Fibroblast of skin of back (primary cell): Measurements from ENCODE around the gene SLC9A1.
A peak's percentile ranks its signal among the peaks of the same experiment; 100 is the strongest.
"Not testable (repeated sequence)": the region's sequence is repeated elsewhere in the genome, so short reads cannot be mapped to it uniquely, and the experiment has no call there.

ENCODE experiments used
- DNase-seq: peaks from one replicate; pipeline ENCODE4 v3.0.0-alpha.2; 2013

Gene SLC9A1

DNA sequence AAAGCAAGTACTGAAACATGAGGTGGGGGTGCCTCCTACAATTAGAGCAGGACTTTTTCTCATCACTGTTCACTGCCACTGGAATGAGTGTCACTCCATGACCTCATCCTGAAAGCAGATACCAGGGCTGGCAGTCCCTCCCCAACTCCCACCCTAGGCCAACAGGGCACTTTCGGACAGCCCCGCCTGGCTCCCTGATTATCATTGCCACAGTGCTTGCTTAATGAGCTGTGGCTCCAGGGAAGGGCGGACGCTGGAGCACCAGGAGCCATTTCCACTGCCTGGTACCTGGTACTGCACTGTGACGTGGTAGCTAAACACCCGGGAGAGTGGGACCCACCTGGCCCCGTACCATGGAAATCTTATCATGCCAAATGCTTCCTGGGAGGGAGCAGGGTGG, 22.3 kb downstream of the SLC9A1 start:
- DNase-seq, result no peak

- DNase-seq, result no peak
Observed at GRCh38 chr1:27132147-27132546, 22.8 kb downstream of the SLC9A1 start.

DNA sequence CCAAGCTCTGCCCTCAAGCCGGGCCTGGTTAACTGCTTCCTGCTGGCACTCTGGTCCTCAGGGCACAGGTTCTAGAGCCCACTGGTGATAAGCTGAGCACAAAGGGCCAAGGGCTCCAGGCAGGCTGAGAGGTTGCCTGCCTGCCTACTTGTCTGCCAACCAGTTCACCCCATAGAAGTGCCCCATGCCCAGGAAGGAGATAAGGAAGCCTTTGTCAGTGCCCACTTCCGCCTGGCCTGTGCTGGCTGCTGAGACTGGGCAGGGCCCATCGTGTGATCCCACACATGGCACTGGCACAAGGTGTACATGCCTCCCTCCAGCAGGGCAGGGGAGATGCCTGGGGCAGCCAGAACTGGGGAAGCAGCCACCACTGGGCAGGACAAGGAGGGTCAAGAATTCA, 24.1 kb downstream of the SLC9A1 start:
- DNase-seq, result no peak

- DNase-seq, result no peak
Observed at GRCh38 chr1:27129225-27129624, 25.7 kb downstream of the SLC9A1 start.

GRCh38 chr1:27127419-27127818, 27.5 kb downstream of the SLC9A1 start:
- no peak for DNase-seq

- no peak for DNase-seq
Observed at GRCh38 chr1:27126391-27126790, 28.5 kb downstream of the SLC9A1 start.

DNA sequence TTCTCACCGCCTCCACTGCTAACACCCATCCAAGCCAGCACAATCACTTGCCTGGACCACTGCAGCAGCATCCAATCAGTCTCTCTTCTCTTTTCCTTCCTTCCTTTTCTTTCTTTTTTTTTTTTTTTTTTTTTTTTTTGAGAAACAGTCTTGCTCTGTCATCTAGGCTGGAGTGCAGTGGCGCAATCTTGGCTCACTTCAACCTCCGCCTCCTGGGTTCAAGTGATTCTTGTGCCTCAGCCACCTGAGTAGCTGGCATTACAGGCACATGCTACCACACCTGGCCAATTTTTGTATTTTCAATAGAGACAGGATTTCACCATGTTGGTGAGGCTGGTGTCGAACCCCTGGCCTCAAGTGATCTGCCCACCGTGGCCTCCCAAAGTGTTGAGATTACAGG, 29.8 kb downstream of the SLC9A1 start:
- not testable (repeated sequence) for DNase-seq

- no peak for DNase-seq
Observed at GRCh38 chr1:27124405-27124804, 30.5 kb downstream of the SLC9A1 start.

- DNase-seq, result peak; percentile 92
Observed at GRCh38 chr1:27122652-27123051, 32.3 kb downstream of the SLC9A1 start.

- DNase-seq, result no peak
Observed at GRCh38 chr1:27120854-27121253, 34.1 kb downstream of the SLC9A1 start.

- DNase-seq, result no peak
Observed at GRCh38 chr1:27118440-27118689, 36.6 kb downstream of the SLC9A1 start.

DNA sequence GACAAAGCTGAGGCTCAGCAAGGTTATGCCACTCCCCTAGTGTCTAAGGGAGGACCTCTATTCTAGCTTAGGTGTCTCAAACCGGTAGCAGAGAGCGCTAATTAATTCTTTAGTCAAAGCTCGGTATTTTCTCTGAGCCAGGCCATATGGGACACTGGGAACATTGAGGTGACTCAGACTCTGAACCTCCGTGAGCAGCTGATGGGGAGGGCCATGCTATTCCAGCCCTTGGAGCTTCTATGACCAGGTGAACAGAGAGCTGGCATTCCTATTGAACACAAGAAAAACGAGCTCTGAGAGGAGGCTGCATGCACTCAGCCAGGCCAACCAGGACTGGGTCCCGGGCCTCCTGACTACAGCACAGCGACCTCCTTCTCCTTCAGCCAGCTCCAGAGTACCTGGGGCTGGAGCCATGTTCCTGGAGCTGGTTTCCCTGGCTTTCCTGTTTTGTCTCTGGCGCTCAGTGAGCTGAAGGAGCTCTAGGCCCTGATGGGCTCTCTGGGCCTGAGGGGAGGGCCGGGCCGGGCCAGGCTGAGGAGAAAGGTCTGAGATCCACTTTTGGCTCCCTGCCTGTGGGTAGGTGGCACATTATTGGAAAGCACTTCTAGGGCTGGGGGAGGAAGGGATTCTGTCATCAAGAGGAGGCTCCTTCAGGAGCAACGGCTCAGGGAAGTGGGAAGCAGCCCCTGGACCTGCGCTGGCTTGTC, 37.0 kb downstream of the SLC9A1 start:
- no peak for DNase-seq

DNA sequence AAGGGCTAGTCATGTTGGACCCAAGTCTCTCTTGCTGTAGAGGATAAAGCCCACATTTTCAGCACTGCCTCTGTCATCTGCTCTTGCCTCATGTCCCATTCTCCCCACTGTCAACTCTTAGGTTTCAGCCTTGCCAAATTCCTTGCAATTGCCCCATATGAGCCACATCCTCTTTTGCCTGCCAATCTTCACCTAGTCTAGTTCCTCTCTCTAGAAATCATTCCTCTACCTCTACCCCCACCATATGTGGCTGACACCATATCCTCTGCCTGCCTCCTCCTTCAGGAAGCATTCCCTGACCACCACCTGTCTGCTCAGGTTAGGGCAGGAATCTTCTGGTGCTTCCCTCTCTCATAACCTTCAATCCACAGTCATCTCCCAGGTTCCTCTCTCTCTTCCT, 38.2 kb downstream of the SLC9A1 start:
- no peak for DNase-seq

- no peak for DNase-seq
Observed at GRCh38 chr1:27116232-27116631, 38.7 kb downstream of the SLC9A1 start.

DNA sequence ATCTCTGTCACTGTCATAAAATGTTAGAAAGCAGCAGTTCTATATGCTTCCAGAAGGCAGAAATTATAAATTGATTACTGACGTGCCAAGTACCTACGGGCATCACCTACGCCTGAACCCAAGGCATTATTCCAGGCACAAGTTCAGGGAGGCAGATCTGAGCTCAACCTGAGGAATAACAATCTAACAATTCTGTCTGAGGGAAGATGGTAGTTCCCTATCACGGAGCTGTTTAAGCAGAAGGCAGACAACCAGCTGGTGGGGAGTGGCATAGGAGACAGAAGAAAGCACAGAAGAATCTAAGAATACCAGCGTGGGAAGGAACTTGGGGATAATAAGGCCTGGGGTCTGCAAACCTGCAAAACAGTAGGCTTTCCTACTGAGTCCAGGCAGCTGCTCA, 40.4 kb downstream of the SLC9A1 start:
- no peak for DNase-seq

DNA sequence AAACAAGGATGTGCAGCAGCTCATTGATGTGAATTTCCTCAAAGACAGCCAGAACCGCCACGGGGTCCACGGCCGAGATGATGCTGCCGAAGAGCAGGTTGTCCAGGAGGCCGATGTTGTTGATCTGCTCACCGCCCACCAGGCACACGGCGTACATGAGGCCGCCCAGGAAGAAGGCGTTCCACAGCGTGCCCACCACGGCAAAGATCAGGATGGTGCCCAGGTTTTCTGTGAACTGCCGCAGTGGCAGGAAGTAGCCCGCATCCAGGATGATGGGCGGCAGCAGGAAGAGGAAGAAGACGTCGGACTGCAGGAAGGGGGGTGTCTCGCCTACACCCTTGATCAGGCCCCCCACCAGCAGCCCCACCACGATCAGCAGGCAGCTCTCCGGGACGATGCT, 41.1 kb downstream of the SLC9A1 start:
- DNase-seq, result no peak

GRCh38 chr1:27111626-27112573, 43.0 kb downstream of the SLC9A1 start:
- DNase-seq, result peak; percentile 98

- DNase-seq, result no peak
Observed at GRCh38 chr1:27109103-27109822, 45.7 kb downstream of the SLC9A1 start.

GRCh38 chr1:27108588-27108987, 46.3 kb downstream of the SLC9A1 start:
- DNase-seq, result no peak

GRCh38 chr1:27106561-27107323, 48.2 kb downstream of the SLC9A1 start:
- no peak for DNase-seq

DNA sequence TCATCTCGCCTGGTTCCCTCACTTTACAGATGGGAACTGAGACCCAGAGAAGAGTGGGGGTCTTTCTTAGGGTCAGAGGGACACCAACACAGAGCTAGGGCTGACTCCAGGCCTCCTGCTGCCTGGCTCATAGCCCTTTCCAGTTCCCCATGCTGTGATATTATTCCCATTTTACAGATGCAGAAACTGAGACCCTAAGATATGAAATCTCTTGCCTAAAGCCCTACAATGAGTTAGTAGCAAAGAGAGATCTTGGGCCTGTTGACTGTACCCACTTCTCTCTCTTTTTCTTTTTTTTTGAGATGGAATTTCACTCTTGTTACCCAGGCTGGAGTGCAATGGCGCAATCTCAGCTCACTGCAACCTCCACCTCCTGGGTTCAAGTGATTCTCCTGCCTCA, 49.9 kb downstream of the SLC9A1 start:
- no peak for DNase-seq

GRCh38 chr1:27103498-27103897, 51.4 kb downstream of the SLC9A1 start:
- DNase-seq, result no peak
